ENCODE data around the gene VGF. TPM values are rescaled to one million over a fixed set of nuclear protein-coding genes. Genes with fewer than 3 reads are reported as not detected.

The VGF gene
- total RNA-seq, 2 experiments from 2014 or later: 1.5 TPM; not detected in 1

DNA sequence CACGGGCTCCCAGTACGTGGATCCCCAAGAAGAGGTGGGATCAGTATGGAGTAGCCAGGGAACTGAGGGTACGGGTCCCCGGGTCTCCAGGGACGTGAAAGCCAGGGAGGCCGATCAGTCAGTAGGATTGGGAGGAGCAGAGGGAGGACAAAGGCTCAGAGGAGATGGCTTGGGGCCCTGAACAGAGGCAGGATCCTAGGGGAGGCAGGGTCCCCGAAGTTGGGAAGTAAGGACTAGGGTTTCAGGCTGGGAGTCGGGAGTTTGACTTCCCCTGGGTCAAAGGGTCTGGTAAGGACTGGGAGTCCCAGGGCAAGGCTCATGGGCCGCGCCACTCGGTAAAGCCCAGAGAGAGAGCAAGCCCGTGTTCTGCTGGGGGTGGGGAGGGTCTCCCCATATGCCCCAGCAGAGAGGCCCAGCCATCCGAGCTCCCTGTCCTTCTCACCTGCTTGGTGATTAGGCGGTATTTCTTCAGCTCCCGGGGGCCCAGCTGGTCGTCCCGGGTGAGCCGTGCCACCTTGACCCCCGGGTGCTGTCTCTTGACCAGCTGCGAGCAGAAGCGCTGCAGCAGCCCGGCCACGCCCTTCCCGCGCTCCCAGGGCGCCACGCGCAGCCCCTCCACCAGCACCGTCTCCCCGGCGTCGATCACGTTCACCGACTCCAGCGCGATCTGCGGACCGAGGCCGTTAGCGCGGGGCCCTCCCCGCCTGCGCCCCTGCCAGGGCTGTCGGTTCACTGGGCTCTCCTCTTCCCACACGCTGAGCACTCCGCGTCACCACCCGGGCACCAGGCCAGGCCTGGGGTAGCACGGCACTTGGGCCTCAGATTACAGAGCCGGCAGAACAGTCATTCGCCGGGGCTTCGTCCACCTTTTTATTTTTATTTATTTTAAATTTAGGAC, 7.7 kb upstream of the VGF start:
- H3K9me3 ChIP-seq (ENCODE audit: low read length): no peaks in the 10 kb centered on the region
- no peak overlapping the region; the same call in 1 of the 2 replicates for H2AFZ ChIP-seq (ENCODE audit: low read length)
- TF ChIP-seq, protein P1, sequence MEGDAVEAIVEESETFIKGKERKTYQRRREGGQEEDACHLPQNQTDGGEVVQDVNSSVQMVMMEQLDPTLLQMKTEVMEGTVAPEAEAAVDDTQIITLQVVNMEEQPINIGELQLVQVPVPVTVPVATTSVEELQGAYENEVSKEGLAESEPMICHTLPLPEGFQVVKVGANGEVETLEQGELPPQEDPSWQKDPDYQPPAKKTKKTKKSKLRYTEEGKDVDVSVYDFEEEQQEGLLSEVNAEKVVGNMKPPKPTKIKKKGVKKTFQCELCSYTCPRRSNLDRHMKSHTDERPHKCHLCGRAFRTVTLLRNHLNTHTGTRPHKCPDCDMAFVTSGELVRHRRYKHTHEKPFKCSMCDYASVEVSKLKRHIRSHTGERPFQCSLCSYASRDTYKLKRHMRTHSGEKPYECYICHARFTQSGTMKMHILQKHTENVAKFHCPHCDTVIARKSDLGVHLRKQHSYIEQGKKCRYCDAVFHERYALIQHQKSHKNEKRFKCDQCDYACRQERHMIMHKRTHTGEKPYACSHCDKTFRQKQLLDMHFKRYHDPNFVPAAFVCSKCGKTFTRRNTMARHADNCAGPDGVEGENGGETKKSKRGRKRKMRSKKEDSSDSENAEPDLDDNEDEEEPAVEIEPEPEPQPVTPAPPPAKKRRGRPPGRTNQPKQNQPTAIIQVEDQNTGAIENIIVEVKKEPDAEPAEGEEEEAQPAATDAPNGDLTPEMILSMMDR (conservative IDR thresholded peaks at IDR 0.05; ENCODE audit: low read length): no peak
- no peak for TF ChIP-seq EZH2phosphoT487 (IDR thresholded peaks at IDR 0.05; ENCODE audit: borderline replicate concordance, low read depth, low read length)
- no peaks in the 10 kb centered on the region for H3K9me2 ChIP-seq (ENCODE audit: insufficient read depth, low read length)
- DNase-seq (ENCODE audit: low spot score): no peak
- no peak overlapping the region for H3K4me3 ChIP-seq (ENCODE audit: low read depth, low read length, poor library complexity, severe bottlenecking)
- ChIA-PET CTCF (ENCODE audit: unreplicated experiment) (interaction anchor here (1.1 to 1.4 kb wide), 3 partner anchors 10 to 20 kb away, joined by 3 to 4 read pairs (median 4); no protein-coding TSS in a partner anchor), POLR2A (interaction anchor here (0.6 to 2.0 kb wide), 7 partner anchors 10 to 88 kb away, joined by 3 to 12 read pairs (median 4); partner anchors contain the start of gene TRIM56)
- H3K4me2 ChIP-seq (ENCODE audit: low read length): peak overlapping the region; percentile 61
- H4K20me1 ChIP-seq (ENCODE audit: insufficient read depth, low read length): no peaks in the 10 kb centered on the region
- no peaks in the 10 kb centered on the region for H3K36me3 ChIP-seq (ENCODE audit: insufficient read depth, low read length)
- intact Hi-C loops (cut with micrococcal nuclease; ENCODE audit: unreplicated experiment): no loop called here
- BruUV-seq (replicated peaks): no TSS peak
- no peak overlapping the region for H3K27ac ChIP-seq (ENCODE audit: low read depth, low read length, poor library complexity, severe bottlenecking)
- H3K79me2 ChIP-seq (ENCODE audit: insufficient read depth, low read depth, low read length): no peaks in the 10 kb centered on the region
- peaks cover 26% of the 10 kb centered on the region for H3K4me1 ChIP-seq (ENCODE audit: insufficient read depth, low read length, poor library complexity, severe bottlenecking)

DNA sequence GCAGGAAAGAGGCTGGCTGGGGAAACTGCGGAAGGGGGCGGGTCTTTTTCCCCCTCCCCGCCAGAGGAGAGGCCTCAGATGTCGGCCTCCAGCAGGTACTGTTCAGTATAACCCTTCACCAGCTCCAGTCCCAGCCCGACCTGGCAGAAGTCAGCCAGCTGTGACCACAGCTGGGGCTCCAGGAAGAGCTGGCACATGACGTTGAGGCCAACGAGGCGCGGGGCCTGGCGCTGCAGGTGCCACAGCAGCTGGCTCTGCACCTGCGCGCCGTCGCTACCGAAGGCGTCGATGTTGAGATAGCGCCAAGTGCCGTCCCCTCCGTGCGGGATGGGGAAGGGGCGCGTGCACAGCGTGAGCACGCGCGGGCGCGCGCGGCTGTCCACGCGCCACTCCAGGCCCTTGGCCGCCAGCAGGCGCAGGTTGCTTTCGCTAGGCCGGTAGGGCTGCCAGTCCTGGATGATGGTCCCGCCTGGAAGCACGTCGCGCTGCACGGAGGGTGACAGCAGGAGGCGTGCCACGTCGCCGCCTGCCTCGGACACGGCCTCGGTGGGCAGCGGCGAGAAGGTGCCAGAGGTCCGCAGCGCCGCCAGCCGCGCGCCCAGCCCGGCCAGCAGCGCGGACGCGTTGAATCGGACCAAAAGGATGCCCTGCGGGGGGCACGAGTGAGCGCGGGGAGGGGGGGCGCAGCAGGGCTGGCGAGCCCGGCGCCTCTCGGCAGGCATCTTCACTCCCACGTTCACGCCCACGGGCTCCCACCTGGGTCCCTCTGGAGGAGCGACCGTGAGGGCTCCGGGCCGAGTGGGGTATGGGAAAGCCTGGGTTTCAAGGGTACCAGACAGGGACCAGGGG, 6.9 kb upstream of the VGF start:
- Histone ChIP-seq H3K4me1 (ENCODE audit: insufficient read depth, low read length, poor library complexity, severe bottlenecking) (peaks cover 26% of the 10 kb centered on the region), H3K9me3 (ENCODE audit: low read length) (no peaks in the 10 kb centered on the region), H4K20me1 (ENCODE audit: insufficient read depth, low read length) (no peaks in the 10 kb centered on the region), H2AFZ (ENCODE audit: low read length) (no peak overlapping the region), H3K27ac (ENCODE audit: low read depth, low read length, poor library complexity, severe bottlenecking) (no peak overlapping the region), H3K79me2 (ENCODE audit: insufficient read depth, low read depth, low read length) (no peaks in the 10 kb centered on the region), H3K4me3 (ENCODE audit: low read depth, low read length, poor library complexity, severe bottlenecking) (no peak overlapping the region), H3K4me2 (ENCODE audit: low read length) (no peak overlapping the region), H3K9me2 (ENCODE audit: insufficient read depth, low read length) (no peaks in the 10 kb centered on the region), H3K36me3 (ENCODE audit: insufficient read depth, low read length) (no peaks in the 10 kb centered on the region)
- TF ChIP-seq EZH2phosphoT487 (IDR thresholded peaks at IDR 0.05; ENCODE audit: borderline replicate concordance, low read depth, low read length): no peak
- TF ChIP-seq, protein P1 (conservative IDR thresholded peaks at IDR 0.05; ENCODE audit: low read length): no peak
- intact Hi-C loops (cut with micrococcal nuclease; ENCODE audit: unreplicated experiment): no loop called here
- peak; percentile 53 for DNase-seq (ENCODE audit: low spot score)
- no TSS peak for BruUV-seq (replicated peaks)
- ChIA-PET POLR2A (no interaction called here), CTCF (ENCODE audit: unreplicated experiment) (no interaction called here)

Measured in OCI-LY7 (cell line).